ENCODE results near the gene ARHGAP32.
A peak's percentile ranks its signal among the peaks of the same experiment; 100 is the strongest.

Gene ARHGAP32

GRCh38 chr11:129209891-129210830 lies 18.0 kb upstream of the ARHGAP32 start:
- TF ChIP-seq POU6F1 (CRISPR knock-in tag; IDR thresholded peaks at IDR 0.05; ENCODE audit: borderline replicate concordance, low read depth) (no peak), OSR1 (CRISPR knock-in tag; IDR thresholded peaks at IDR 0.05) (no peak), CSDC2 (CRISPR knock-in tag; IDR thresholded peaks at IDR 0.05) (no peak), TCF4 (CRISPR knock-in tag; IDR thresholded peaks at IDR 0.05; ENCODE audit: borderline replicate concordance) (no peak), ZNF70 (CRISPR knock-in tag; IDR thresholded peaks at IDR 0.05) (no peak), TSHZ2 (CRISPR knock-in tag; IDR thresholded peaks at IDR 0.05) (no peak), RARB (CRISPR knock-in tag; IDR thresholded peaks at IDR 0.05) (no peak), ZFP30 (CRISPR knock-in tag; IDR thresholded peaks at IDR 0.05) (no peak), PATZ1 (CRISPR knock-in tag; IDR thresholded peaks at IDR 0.05; ENCODE audit: borderline replicate concordance) (no peak), ISL1 (CRISPR knock-in tag; IDR thresholded peaks at IDR 0.05) (no peak), ARNTL (CRISPR knock-in tag; IDR thresholded peaks at IDR 0.05; ENCODE audit: borderline replicate concordance, low read depth) (no peak), GLIS3 (CRISPR knock-in tag; IDR thresholded peaks at IDR 0.05) (no peak)
- no peak for ATAC-seq

- peak; percentile 53 for ATAC-seq
- TF ChIP-seq RARB (CRISPR knock-in tag; IDR thresholded peaks at IDR 0.05) (no peak), TCF4 (CRISPR knock-in tag; IDR thresholded peaks at IDR 0.05; ENCODE audit: borderline replicate concordance) (no peak), PATZ1 (CRISPR knock-in tag; IDR thresholded peaks at IDR 0.05; ENCODE audit: borderline replicate concordance) (no peak), ISL1 (CRISPR knock-in tag; IDR thresholded peaks at IDR 0.05) (peak; percentile 38; the same call in 1 of the 2 replicates)
These were observed 16.7 kb upstream of the ARHGAP32 start for GRCh38 chr11:129208863-129209262.

GRCh38 chr11:129204150-129204838 lies 12.2 kb upstream of the ARHGAP32 start:
- ATAC-seq: no peak
- TF ChIP-seq ZFP30 (CRISPR knock-in tag; IDR thresholded peaks at IDR 0.05): no peak
- TF ChIP-seq TCF4 (CRISPR knock-in tag; IDR thresholded peaks at IDR 0.05; ENCODE audit: borderline replicate concordance): no peak
- TF ChIP-seq RARB (CRISPR knock-in tag; IDR thresholded peaks at IDR 0.05): no peak
- TF ChIP-seq CSRNP3 (CRISPR knock-in tag; IDR thresholded peaks at IDR 0.05): no peak
- TF ChIP-seq SNAI2 (CRISPR knock-in tag; IDR thresholded peaks at IDR 0.05): no peak
- TF ChIP-seq TSHZ2 (CRISPR knock-in tag; IDR thresholded peaks at IDR 0.05): no peak
- TF ChIP-seq OSR1 (CRISPR knock-in tag; IDR thresholded peaks at IDR 0.05): no peak
- TF ChIP-seq PPARA (CRISPR knock-in tag; IDR thresholded peaks at IDR 0.05; ENCODE audit: borderline replicate concordance): no peak
- no peak for TF ChIP-seq POU6F1 (CRISPR knock-in tag; IDR thresholded peaks at IDR 0.05; ENCODE audit: borderline replicate concordance, low read depth)
- no peak for TF ChIP-seq ZNF70 (CRISPR knock-in tag; IDR thresholded peaks at IDR 0.05)
